Naive thymus-derived CD4-positive, alpha-beta T cell (primary cell): Measurements from ENCODE around the gene SUCO. TPM values are rescaled to one million over a fixed set of nuclear protein-coding genes. Genes with fewer than 3 reads are reported as not detected.
"Not testable (repeated sequence)": the region's sequence is repeated elsewhere in the genome, so short reads cannot be mapped to it uniquely, and the experiment has no call there.

ENCODE experiments used
- ATAC-seq: fragments of 150-1000 bp; cut with Tn5 transposase; 2 replicates; pipeline ENCODE4 v1.10.0; 2021; ENCODE audit warnings: mild to moderate bottlenecking, moderate library complexity
- CTCF ChIA-PET: fragments of 350-600 bp; sonication (Branson Sonifier 250); formaldehyde crosslinking; loops from one replicate; lab custom pipeline; 2021; ENCODE audit warnings: antibody characterized with exemption; lab: Charles Lee
- POLR2A ChIA-PET: fragments of 350-600 bp; sonication (Branson Sonifier 250); formaldehyde crosslinking; loops from one replicate; lab custom pipeline; 2021; ENCODE audit warnings: antibody characterized with exemption, inconsistent platforms; lab: Charles Lee
- DNase-seq, 9 donors: peaks; one replicate each; pipeline versions ENCODE4 v3.0.0 to v3.0.0-alpha.2; 2020 to 2022; ENCODE audit warnings: mixed read lengths in 1 of 9
- H3K27ac ChIP-seq: one replicate; pipeline ENCODE4 v1.7.0; 2013; ENCODE audit warnings: mild to moderate bottlenecking, low read depth, low read length, moderate library complexity
- H3K27me3 ChIP-seq, 2 donors: one replicate each; pipeline ENCODE4 v1.7.0; 2013; ENCODE audit warnings: low read length in 2 of 2, mild to moderate bottlenecking in 2 of 2, moderate library complexity in 2 of 2; ENCODE audit not compliant: control insufficient read depth in 2 of 2, insufficient read depth in 2 of 2
- H3K36me3 ChIP-seq, 3 experiments: 1 replicate in 2 of 3; 2 replicates in 1 of 3; pipeline ENCODE4 v1.7.0; 2013; ENCODE audit warnings: low read length in 3 of 3, mild to moderate bottlenecking in 3 of 3, moderate library complexity in 1 of 3; ENCODE audit not compliant: insufficient read depth in 3 of 3, control insufficient read depth in 2 of 3
- H3K4me1 ChIP-seq, 2 donors: one replicate each; pipeline ENCODE4 v1.7.0; 2013; ENCODE audit warnings: low read length in 2 of 2, mild to moderate bottlenecking in 2 of 2, moderate library complexity in 1 of 2; ENCODE audit not compliant: control insufficient read depth in 2 of 2, insufficient read depth in 2 of 2
- H3K4me3 ChIP-seq: 2 replicates; pipeline ENCODE4 v1.7.0; 2013; ENCODE audit warnings: mild to moderate bottlenecking, low read length
- H3K9me3 ChIP-seq, 3 experiments: 1 replicate in 2 of 3; 2 replicates in 1 of 3; pipeline ENCODE4 v1.7.0; 2013; ENCODE audit warnings: low read length in 3 of 3; ENCODE audit not compliant: control insufficient read depth in 2 of 3
- H3K27ac Mint-ChIP-seq, 9 donors: one replicate each; pipeline ENCODE4 v1.8.0; 2020 to 2022; ENCODE audit warnings: mixed read lengths in 9 of 9, mild to moderate bottlenecking in 8 of 9, moderate library complexity in 5 of 9, inconsistent platforms in 2 of 9
- H3K27me3 Mint-ChIP-seq, 5 donors: one replicate each; pipeline ENCODE4 v1.8.0; 2021 to 2022; ENCODE audit warnings: mixed read lengths in 5 of 5, mild to moderate bottlenecking in 1 of 5
- H3K36me3 Mint-ChIP-seq, 5 donors: one replicate each; pipeline ENCODE4 v1.8.0; 2020 to 2022; ENCODE audit warnings: mixed read lengths in 5 of 5, mild to moderate bottlenecking in 3 of 5, inconsistent platforms in 1 of 5
- H3K4me1 Mint-ChIP-seq, 7 donors: one replicate each; pipeline ENCODE4 v1.8.0; 2020 to 2022; ENCODE audit warnings: mixed read lengths in 7 of 7, mild to moderate bottlenecking in 3 of 7, inconsistent platforms in 1 of 7
- H3K4me3 Mint-ChIP-seq, 10 donors: one replicate each; pipeline ENCODE4 v1.8.0; 2020 to 2022; ENCODE audit warnings: mild to moderate bottlenecking in 10 of 10, mixed read lengths in 10 of 10, moderate library complexity in 6 of 10, inconsistent platforms in 2 of 10
- H3K9me3 Mint-ChIP-seq, 11 donors: one replicate each; pipeline ENCODE4 v1.8.0; 2020 to 2022; ENCODE audit warnings: mixed read lengths in 11 of 11, mild to moderate bottlenecking in 4 of 11, inconsistent platforms in 1 of 11, moderate library complexity in 1 of 11
- intact Hi-C, 2 donors: fragments of 100-400 bp; cut with micrococcal nuclease; formaldehyde crosslinking; loops; one replicate each; pipeline ENCODE4 v1.15.1; 2023
- polyA plus RNA-seq, 2 donors: library from polyadenylated mRNA; unstranded; fragments of 300-500 nt; fragmentation: Illumina TruSeq; gene quantifications; one replicate each; pipeline ENCODE4 v1.2.3, GENCODE V29; 2021
- total RNA-seq, 6 experiments: library from RNA in 5 of 6; stranded (reverse) in 5 of 6; gene quantifications; 1 replicate in 5 of 6; 2 replicates in 1 of 6; pipeline ENCODE4 v1.2.3 and lab custom pipeline; 2021 to 2026

The SUCO gene
- total and polyA plus RNA-seq, 7 experiments from 2014 or later, result 13.6 to 95.0 (median 71.9) TPM

- DNase-seq (no peak), ATAC-seq (no peak)
- H3K4me1 Mint-ChIP-seq, result peaks cover 6 to 19% (median 17%) of the 10 kb centered on the region in 7 donors
- peaks cover 0 to 9% (median 0%) of the 10 kb centered on the region in 11 donors for H3K9me3 Mint-ChIP-seq
- Histone ChIP-seq H3K9me3 (no peaks in the 10 kb centered on the region), H3K27me3 (no peaks in the 10 kb centered on the region), H3K27ac (no peak overlapping the region), H3K4me1 (no peaks in the 10 kb centered on the region), H3K36me3 (peaks cover 0 to 32% (median 15%) of the 10 kb centered on the region in 3 experiments), H3K4me3 (no peak overlapping the region)
- CTCF ChIA-PET, result interaction anchor here (0.8 kb wide), 1 partner anchor 9 kb away, joined by 3 read pairs; no protein-coding TSS in a partner anchor
- POLR2A ChIA-PET, result interaction anchor here (1.1 to 1.4 kb wide), 3 partner anchors 9 to 57 kb away, joined by 3 to 5 read pairs (median 3); no protein-coding TSS in a partner anchor
- H3K27ac Mint-ChIP-seq, result peak overlapping the region in 1 of 9 donors; percentile 49
- peaks cover 31 to 68% (median 63%) of the 10 kb centered on the region in 5 donors for H3K36me3 Mint-ChIP-seq
- no peak overlapping the region for H3K4me3 Mint-ChIP-seq
- no peaks in the 10 kb centered on the region for H3K27me3 Mint-ChIP-seq
- intact Hi-C loops, result loop anchor here in 1 of 2 donors (5.0 kb wide), 1 partner anchor 37 kb away; no protein-coding TSS in a partner anchor
These were observed 56.6 kb downstream of the SUCO start for GRCh38 chr1:172589553-172589952.

GRCh38 chr1:172591429-172591828 lies 58.5 kb downstream of the SUCO start:
- H3K27ac ChIP-seq, H3K27me3 Mint-ChIP-seq, H3K4me3 Mint-ChIP-seq, POLR2A ChIA-PET, DNase-seq, H3K9me3 ChIP-seq, H3K4me1 ChIP-seq, ATAC-seq, H3K27me3 ChIP-seq, H3K4me3 ChIP-seq, H3K27ac Mint-ChIP-seq, intact Hi-C loops: not testable (repeated sequence)
- Mint-ChIP-seq H3K4me1 (peaks cover 22 to 38% (median 31%) of the 10 kb centered on the region in 7 donors), H3K36me3 (peaks cover 44 to 87% (median 81%) of the 10 kb centered on the region in 5 donors), H3K9me3 (peaks cover 0 to 14% (median 0%) of the 10 kb centered on the region in 11 donors)
- CTCF ChIA-PET, result interaction anchor here (0.8 kb wide), 1 partner anchor 162 kb away, joined by 4 read pairs; no protein-coding TSS in a partner anchor
- H3K36me3 ChIP-seq, result peaks cover 0 to 32% (median 15%) of the 10 kb centered on the region in 3 experiments

GRCh38 chr1:172595066-172595465 lies 62.1 kb downstream of the SUCO start:
- Mint-ChIP-seq H3K4me1 (peaks cover 15 to 53% (median 34%) of the 10 kb centered on the region in 7 donors), H3K27ac (peak overlapping the region in 5 of 9 donors; percentile 27 to 79 (median 38)), H3K9me3 (peaks cover 0 to 14% (median 0%) of the 10 kb centered on the region in 11 donors), H3K36me3 (peaks cover 38 to 82% (median 73%) of the 10 kb centered on the region in 5 donors)
- CTCF ChIA-PET, H3K4me1 ChIP-seq, H3K9me3 ChIP-seq, H3K27ac ChIP-seq, H3K4me3 Mint-ChIP-seq, DNase-seq, POLR2A ChIA-PET, H3K27me3 ChIP-seq, H3K4me3 ChIP-seq, ATAC-seq, H3K27me3 Mint-ChIP-seq: not testable (repeated sequence)
- intact Hi-C loops, result loop anchor here in 1 of 2 donors (5.0 kb wide), 1 partner anchor 63 kb away; the partner anchor contains the start of gene SUCO
- peaks cover 0 to 23% (median 6%) of the 10 kb centered on the region in 3 experiments for H3K36me3 ChIP-seq

- H3K27ac Mint-ChIP-seq, result peak overlapping the region in 8 of 9 donors; percentile 4 to 79 (median 64)
- DNase-seq, result peak in 4 of 9 donors; percentile 11 to 36 (median 32)
These were observed 63.8 kb downstream of the SUCO start for GRCh38 chr1:172596782-172597181.

GRCh38 chr1:172599912-172600311 lies 67.0 kb downstream of the SUCO start:
- DNase-seq, result no peak
- Mint-ChIP-seq H3K4me3 (no peak overlapping the region), H3K9me3 (peaks cover 0 to 10% (median 0%) of the 10 kb centered on the region in 11 donors), H3K36me3 (peaks cover 13 to 54% (median 37%) of the 10 kb centered on the region in 5 donors), H3K27me3 (no peaks in the 10 kb centered on the region), H3K27ac (no peak overlapping the region), H3K4me1 (peaks cover 7 to 32% (median 25%) of the 10 kb centered on the region in 7 donors)
- H3K27ac ChIP-seq, result no peak overlapping the region
- intact Hi-C loops, result loop anchor here (5.0 to 10.0 kb wide), 2 partner anchors 68 to 595 kb away; partner anchors contain the start of gene SUCO (in 1 of the 2)
- peaks cover 0 to 9% of the 10 kb centered on the region in 2 donors for H3K4me1 ChIP-seq
- no peak for ATAC-seq
- no peaks in the 10 kb centered on the region for H3K9me3 ChIP-seq
- POLR2A ChIA-PET, result no interaction called here
- H3K27me3 ChIP-seq, result no peaks in the 10 kb centered on the region
- peaks cover 0 to 36% (median 6%) of the 10 kb centered on the region in 3 experiments for H3K36me3 ChIP-seq
- CTCF ChIA-PET, result no interaction called here
- H3K4me3 ChIP-seq, result no peak overlapping the region

More at GRCh38 chr1:172596782-172597181, 63.8 kb downstream of the SUCO start:
- H3K27me3 Mint-ChIP-seq, CTCF ChIA-PET, H3K9me3 ChIP-seq, ATAC-seq, H3K4me1 ChIP-seq, H3K27me3 ChIP-seq, H3K4me3 ChIP-seq, H3K27ac ChIP-seq: not testable (repeated sequence)
- peaks cover 0 to 29% (median 6%) of the 10 kb centered on the region in 3 experiments for H3K36me3 ChIP-seq
- peaks cover 37 to 73% (median 64%) of the 10 kb centered on the region in 5 donors for H3K36me3 Mint-ChIP-seq
- POLR2A ChIA-PET, result interaction anchor here (0.8 kb wide), 1 partner anchor 168 kb away, joined by 3 read pairs; no protein-coding TSS in a partner anchor
- H3K4me3 Mint-ChIP-seq, result peak overlapping the region in 6 of 10 donors; percentile 9 to 50 (median 40)
- peaks cover 0 to 14% (median 0%) of the 10 kb centered on the region in 11 donors for H3K9me3 Mint-ChIP-seq
- intact Hi-C loops, result loop anchor here (2.0 to 5.0 kb wide), 2 partner anchors 64 kb away; partner anchors contain the start of gene SUCO (in 2 of the 2)
- H3K4me1 Mint-ChIP-seq, result peaks cover 18 to 53% (median 34%) of the 10 kb centered on the region in 7 donors

- Mint-ChIP-seq H3K36me3 (peaks cover 9 to 47% (median 30%) of the 10 kb centered on the region in 5 donors), H3K4me1 (peaks cover 7 to 25% (median 18%) of the 10 kb centered on the region in 7 donors), H3K9me3 (peaks cover 0 to 4% (median 0%) of the 10 kb centered on the region in 11 donors), H3K27me3 (no peaks in the 10 kb centered on the region), H3K27ac (peak overlapping the region in 4 of 9 donors; percentile 1 to 78 (median 41)), H3K4me3 (peak overlapping the region in 1 of 10 donors; percentile 4)
- no peak for DNase-seq
- no peak overlapping the region for H3K27ac ChIP-seq
- POLR2A ChIA-PET, result interaction anchor here (0.7 kb wide), 1 partner anchor 65 kb away, joined by 3 read pairs; no protein-coding TSS in a partner anchor
- H3K9me3 ChIP-seq, result no peaks in the 10 kb centered on the region
- H3K4me3 ChIP-seq, result no peak overlapping the region
- no peak for ATAC-seq
- CTCF ChIA-PET, result no interaction called here
- no peaks in the 10 kb centered on the region for H3K27me3 ChIP-seq
- peaks cover 0 to 36% (median 6%) of the 10 kb centered on the region in 3 experiments for H3K36me3 ChIP-seq
- intact Hi-C loops, result loop anchor here in 1 of 2 donors (10.0 kb wide), 1 partner anchor 596 kb away; no protein-coding TSS in a partner anchor
- peaks cover 0 to 9% of the 10 kb centered on the region in 2 donors for H3K4me1 ChIP-seq
These were observed 67.7 kb downstream of the SUCO start for GRCh38 chr1:172600615-172601014.
